ENCODE measurements around the gene TNRC6C.

- no peak for TF ChIP-seq CTCF (IDR thresholded peaks at IDR 0.05)
- no peak for TF ChIP-seq POLR2A (IDR thresholded peaks at IDR 0.05)
These were observed 58.3 kb downstream of the TNRC6C start for GRCh38 chr17:78016852-78017251.
